HG03097 (cell line): Measurements from ENCODE around the gene RGS12.

Source experiments
- ATAC-seq: cut with Tn5 transposase; IDR thresholded peaks from one replicate; pipeline ENCODE4 v1.9.1; 2021; ENCODE audit not compliant: unreplicated experiment, low FRiP score

RGS12 gene

DNA sequence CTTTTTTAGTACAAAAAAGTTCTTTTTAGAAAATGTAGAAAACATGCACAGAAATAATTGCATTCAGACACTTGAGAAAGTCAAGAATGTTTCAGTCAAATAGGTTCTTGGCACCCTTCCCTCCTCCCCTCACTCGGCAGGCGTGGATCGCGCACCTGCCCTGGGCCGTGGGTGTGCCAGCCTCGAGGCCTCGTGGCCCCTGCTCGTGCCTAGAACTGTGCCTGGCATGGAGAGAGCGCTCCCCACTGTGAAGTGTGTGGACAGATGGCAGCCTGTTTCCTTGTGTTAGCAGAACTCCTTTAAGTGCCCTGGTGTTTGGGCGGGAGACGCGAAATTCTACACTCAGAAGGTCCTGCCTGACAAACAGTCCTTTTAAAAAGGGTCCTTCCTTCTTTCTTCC is 14.7 kb downstream of the RGS12 start:
- ATAC-seq, result no peak

DNA sequence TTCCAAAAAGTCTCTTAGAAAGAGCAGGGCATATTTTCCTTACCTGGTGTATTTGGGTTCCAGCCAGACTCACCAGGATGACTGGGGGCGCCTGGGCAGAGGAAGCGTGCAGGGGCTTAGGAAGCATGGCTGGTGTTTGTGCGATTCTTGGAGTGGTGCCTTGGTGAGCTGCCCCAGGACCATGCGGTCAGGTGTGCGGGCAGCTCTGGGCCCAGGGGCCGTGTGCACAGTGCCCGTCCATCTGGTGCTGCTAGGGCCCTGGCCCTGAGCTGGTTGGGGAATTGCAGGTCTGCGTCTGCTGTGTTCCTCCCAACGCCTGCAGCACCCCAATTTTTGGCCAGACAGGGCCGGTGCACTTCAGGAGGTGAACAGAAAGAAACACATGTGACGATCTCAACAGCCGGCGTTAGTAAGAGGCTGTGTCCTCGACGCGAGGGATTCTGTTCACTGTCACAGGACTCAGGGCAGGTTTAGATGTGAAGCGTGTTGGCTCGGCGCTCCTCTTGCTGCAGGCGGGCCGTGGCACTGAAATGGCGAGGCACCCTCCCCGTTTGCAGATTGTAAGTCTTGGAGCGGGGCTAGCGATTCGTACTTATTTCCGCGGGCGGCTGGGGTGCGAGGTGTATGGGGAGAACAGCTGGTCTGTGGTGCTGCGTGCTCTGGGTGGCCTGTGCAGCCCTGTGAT is 15.2 kb downstream of the RGS12 start:
- ATAC-seq, result no peak

DNA sequence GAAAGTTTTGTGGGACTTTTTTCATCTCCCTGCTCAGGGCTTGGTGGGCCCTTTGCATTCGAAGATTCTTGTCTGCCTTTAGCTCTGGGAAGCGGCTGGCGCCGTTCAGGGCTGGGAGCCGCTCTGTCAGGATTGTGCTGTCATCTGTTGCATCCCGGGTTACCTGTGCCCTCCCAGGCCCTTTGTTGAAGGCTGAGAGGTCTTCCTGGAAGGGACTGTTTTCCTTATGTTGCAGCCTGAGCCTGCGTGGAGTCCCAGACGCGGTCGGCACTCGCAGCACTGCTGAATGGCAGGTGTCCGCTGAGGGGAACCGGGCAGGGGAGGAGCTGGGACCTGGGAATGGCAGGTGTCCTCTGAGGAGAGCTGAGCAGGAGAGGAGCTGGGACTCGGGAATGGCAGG is 15.9 kb downstream of the RGS12 start:
- no peak for ATAC-seq

DNA sequence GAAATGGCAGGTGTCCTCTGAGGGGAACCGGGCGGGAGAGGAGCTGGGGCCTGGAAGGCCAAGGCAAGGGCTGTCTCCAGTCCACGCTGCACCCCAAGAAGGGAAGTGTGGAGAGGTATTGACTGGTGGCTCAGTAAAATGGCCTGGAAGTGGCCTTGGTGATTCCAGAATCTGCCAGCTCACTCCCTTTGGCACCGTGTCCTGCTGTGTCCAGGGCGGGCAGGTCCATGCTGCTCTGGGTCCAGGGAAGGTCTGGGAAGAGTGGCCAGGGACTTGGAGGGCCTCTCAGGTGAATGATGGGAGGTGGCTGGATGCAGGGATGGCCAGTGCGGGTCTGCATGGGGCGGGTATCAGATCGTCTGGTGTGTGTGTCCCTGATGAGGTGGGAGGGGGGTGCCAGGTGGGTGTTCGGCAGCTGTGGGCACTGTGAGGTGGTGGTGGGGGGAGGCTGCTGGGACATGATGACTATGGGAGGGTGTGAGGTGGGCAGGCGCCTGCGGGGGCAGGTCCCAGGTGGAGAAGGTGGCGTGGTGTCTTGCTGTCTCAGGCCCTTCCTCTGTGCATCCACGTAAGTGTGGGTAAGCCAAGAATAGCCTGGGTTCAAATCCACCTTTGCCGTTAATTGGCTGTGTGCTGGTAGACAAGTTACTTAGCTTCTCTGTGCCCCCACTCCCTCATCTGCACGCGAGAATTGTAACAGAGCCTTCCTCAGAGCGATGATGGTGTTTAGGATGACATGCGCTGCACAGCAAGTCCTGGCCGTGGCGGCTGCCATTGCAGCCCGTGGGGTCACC is 17.7 kb downstream of the RGS12 start:
- ATAC-seq, result no peak

DNA sequence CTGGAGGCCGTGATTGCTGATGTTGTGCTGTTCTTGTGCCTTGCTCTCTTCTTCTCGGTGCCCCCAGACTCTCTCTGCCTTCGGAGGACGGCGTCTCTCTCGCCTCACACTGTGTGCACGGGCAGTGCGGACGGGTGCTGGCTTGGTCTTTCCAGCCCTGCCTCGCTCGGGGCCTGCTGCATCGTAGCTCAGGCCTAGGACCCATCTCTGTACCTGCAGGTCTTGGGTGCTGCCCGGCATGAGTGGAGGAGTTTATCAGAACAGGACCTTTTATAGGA is 18.2 kb downstream of the RGS12 start:
- ATAC-seq, result no peak

- no peak for ATAC-seq
These were observed 18.8 kb downstream of the RGS12 start for GRCh38 chr4:3311489-3312171.

- ATAC-seq, result no peak
These were observed 19.5 kb downstream of the RGS12 start for GRCh38 chr4:3312362-3312761.

DNA sequence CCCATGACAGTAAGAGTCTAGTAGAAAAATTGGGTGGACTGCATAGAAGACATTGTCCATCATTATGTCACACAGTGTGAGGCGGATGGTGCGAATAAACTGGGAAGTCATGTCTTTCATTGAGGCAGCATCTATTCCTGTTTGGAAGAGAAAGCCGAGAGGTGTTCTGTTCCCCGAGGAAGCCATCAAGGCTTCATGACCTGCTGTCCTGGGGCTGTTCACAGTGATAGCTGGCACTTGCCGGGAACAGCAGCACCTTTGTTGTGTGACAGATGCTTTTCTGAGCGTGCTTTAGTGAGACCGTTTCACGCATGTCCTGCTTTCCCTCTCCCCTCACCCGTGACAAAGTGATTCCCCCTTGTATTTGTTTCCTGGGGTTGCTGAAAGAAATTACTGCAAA is 20.3 kb downstream of the RGS12 start:
- no peak for ATAC-seq

DNA sequence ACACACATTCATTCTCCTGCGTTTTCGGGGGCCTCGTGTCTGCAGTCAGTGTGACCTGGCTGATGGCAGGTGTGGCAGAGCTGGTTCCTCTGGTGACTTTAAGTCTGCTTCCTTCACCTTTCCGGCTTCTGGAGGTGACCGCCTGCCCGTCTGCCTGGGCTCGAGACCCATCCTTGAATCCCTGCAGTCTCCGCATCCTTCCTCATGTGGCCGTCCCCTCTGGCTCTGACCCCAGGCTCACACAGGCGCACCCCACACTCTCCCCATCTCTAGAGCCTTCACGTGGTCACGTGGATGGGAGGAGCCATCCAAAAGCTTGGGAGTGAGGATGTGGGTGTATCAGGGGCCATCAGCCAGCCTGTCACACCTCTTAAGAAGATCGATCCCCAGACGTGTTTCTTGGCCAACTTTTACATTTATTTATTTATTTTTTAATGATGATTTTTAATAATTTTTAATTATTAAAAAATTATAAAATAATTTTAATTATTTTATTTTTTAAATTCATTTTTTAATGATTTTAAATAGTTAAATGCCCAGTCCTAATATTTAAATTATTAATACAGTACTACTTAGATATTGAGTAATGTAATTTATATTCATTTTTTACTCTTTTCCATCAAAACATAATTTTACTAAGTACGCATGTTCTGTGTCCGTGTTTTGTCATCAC is 20.9 kb downstream of the RGS12 start:
- ATAC-seq, result no peak

- no peak for ATAC-seq
These were observed 22.0 kb downstream of the RGS12 start for GRCh38 chr4:3314706-3315260.

DNA sequence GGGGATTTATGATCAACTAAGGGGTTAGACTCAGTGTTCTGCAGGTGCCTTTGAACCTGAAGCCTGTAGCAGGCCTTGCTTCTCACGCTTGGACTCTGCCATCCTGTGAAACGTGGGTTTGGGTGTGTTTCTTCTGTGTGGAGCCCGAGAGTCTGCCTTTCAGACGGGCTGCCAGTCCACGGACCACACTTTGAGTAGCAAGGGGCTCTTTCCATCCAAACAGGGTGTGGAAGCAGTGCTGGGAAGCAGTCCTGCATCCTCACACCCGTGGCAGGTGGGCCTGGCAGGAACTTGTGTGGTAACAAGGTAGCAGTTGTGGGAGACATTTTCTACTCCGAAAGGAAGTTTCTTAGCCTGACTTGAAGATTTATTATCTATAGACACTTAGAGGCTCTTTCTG is 22.7 kb downstream of the RGS12 start:
- no peak for ATAC-seq

DNA sequence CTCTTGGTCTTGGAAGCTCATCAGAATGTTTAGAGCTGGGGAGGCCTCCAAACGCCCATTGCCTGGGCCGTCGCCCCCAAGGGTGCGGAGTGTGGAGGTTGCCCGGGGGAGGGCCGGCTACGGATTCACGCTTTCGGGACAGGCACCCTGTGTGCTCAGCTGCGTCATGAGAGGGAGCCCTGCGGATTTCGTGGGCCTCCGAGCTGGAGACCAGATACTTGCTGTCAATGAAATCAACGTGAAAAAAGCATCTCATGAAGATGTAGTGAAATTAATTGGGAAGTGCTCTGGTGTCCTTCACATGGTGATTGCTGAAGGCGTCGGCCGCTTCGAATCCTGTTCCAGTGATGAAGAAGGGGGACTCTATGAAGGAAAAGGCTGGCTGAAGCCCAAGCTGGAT is 23.3 kb downstream of the RGS12 start:
- no peak for ATAC-seq

DNA sequence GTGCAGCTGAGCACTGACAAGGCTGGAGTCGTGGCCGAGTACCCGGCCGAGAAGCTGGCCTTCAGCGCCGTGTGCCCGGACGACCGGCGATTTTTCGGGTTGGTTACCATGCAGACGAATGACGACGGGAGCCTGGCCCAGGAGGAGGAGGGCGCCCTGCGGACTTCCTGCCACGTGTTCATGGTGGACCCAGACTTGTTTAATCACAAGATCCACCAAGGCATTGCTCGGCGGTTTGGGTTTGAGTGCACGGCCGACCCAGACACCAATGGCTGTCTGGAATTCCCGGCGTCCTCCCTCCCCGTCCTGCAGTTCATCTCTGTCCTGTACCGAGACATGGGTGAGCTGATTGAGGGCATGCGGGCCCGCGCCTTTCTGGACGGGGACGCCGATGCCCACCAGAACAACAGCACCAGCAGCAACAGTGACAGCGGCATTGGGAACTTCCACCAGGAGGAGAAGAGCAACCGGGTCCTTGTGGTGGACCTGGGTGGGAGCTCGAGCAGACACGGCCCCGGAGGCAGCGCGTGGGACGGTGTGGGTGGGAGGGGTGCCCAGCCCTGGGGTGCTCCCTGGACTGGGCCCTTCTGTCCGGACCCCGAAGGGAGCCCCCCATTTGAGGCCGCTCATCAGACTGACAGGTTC is 24.3 kb downstream of the RGS12 start:
- no peak for ATAC-seq

- no peak for ATAC-seq
These were observed 24.9 kb downstream of the RGS12 start for GRCh38 chr4:3317656-3318211.

DNA sequence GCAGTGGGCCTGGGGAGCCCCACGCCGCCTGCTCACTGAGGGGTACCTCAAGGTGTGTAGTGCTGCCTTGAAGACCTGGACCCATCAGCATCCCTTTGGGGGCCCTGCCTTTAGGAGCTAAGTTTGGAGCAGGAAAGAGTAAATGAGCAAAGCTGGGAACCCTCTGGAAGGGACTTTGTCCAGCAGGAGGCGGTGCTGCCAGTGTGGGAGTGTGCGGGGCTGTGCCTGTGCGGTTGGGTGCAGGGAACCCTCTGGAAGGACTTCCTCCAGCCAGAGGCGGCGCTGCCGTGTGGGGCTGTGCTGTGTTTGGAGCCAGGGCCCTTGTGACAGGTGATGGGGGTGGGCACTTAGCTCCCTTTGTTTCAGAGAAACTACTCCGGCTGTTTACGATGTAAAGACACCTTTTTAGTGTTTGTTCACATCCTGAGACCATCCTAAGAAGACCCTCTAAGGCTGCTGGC is 25.8 kb downstream of the RGS12 start:
- no peak for ATAC-seq

DNA sequence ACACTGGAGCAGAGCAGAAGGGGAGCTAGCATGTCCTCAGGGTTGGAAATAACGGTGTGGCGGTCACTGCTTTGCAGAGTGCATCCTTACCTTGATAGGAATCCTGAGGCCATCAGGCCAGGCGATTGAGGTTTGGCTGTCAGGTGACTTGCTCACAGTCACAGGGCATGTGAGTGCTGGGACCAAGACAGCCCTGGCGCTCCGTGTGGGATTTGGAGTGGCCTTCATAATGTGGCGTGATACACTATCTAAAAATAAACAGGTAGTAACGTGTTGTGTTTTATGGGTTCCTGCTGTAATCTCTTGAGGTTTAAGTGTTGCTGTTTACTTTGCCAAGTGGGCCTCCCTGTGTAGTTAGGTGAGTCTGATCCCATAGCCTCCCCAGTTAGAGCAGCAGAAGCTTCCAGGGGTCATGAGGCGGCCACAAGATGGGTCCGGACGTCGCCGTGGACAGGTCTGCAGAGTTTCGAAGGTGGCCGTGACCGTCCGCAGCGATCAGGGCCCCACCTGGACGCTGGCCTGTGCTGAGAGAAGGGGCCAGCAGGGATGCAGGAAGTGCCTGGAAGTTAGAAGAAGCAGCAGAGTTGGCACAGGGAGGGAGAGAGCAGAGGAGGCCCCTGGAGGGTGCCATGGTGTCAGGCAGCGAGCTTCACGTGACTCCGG is 27.7 kb downstream of the RGS12 start:
- ATAC-seq, result no peak

GRCh38 chr4:3321295-3321889 is 28.6 kb downstream of the RGS12 start:
- ATAC-seq, result no peak

GRCh38 chr4:3322059-3322550 is 29.3 kb downstream of the RGS12 start:
- no peak for ATAC-seq

GRCh38 chr4:3323071-3323481 is 30.3 kb downstream of the RGS12 start:
- no peak for ATAC-seq
